CD4-positive, alpha-beta T cell treated with Interferon alpha-2 for 1 hour (primary cell): ENCODE data around the gene ZNF85.
A peak's percentile ranks its signal among the peaks of the same experiment; 100 is the strongest.
"Not testable (repeated sequence)": the region's sequence is repeated elsewhere in the genome, so short reads cannot be mapped to it uniquely, and the experiment has no call there.

Source experiments
- DNase-seq, 2 donors: peaks; one replicate each; pipeline ENCODE4 v3.0.0-alpha.2; 2020 to 2022

ZNF85 gene

DNA sequence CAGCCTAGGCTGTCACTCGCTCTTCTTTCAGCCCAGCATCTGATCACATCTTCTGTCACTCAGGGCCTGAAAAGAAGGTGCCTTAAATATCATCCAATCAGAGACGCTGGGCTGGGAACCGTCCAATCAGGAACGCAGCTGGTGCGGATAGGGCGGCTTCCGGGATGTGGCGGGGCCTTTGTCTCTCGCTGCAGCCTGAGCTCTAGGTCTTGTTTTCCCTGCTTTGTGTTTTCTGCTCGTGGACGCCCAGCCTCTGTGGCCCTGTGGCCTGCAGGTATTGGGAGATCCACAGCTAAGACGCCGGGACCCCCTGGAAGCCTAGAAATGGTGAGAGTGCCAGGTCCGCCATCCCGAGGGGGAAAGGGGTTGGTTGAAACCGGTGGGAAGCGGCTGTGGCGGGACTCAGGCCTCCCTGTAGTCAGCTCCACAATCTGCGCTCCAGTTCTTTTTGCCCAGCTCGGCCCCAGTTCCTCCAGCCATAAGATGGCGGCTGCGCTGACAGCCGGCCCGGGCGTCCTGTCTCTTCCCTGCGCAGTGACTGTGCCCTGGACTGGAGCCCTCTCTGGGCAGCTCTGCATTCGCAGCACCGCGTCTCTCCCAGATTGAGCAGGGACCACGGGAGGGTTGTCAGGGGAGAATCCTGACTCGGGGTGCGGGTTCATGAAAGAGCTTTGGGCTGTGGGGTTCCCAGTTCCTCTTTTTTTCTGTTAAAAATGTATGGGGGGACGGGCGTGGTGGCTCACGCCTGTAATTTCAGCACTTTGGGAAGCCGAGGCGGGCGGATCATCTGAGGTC, at the start of gene ZNF85:
Gene ZNF85, plus strand, starts transcription at position 175 of the 795 bp plus-strand sequence. Its CDS starts 150 bp downstream, at position 325.
- peak; percentile 92 to 95 for DNase-seq

DNA sequence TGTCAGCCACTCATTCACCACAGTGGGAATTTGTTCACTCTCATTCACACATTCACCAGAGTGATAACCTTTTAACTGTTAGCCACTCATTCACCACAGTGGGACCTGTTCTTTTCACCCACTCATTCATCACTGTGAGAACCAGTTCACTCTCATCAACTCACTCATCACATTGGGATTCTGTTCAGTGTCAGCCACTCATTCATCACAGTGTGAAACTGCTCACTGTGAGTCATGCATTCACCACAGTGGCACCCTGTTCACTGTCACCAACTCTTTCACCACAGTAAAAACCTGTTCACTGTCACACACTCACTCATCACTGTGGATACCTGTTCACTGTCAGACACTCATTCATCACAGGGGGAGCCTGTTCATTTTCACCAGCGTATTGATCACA, 43.5 kb upstream of the ZNF85 start:
- no peak for DNase-seq

DNA sequence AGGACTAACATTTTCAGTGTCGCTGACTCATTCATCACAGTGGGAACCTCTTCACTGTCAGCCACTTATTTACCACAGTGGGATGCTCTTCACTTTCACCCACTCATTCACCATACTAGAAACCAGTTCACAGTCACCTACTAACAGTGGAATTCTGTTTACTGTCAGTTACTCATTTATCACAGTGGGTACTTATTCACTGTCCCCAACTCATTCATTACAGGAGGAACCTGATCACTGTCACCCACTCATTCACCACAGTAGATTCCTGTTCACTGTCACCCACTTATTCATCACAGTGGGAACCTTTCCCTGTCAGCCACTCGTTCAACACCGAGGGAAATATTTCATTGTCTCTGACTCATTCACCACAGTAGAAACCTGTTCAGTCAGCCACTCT, 10.1 kb upstream of the ZNF85 start:
- DNase-seq, result no peak

DNA sequence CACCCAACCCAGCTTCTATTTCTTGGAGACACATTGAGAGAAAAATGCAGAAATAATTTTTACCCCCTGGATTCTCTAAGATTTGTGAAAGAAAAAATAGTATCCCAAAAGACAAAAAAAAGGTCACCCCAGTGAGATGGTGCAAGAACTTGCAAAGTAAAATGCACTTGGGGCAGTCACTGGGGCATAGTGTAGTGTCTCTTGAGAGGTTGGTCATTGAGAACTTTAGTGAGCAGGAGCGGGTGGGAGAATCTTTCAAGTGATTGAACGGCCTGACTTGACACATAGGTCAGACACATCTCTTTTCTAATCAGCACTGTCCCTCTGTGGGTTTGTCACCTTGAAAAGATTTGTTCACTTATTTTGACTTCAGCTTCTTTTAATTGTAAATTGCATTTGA, 2.4 kb downstream of the ZNF85 start:
- no peak for DNase-seq

DNA sequence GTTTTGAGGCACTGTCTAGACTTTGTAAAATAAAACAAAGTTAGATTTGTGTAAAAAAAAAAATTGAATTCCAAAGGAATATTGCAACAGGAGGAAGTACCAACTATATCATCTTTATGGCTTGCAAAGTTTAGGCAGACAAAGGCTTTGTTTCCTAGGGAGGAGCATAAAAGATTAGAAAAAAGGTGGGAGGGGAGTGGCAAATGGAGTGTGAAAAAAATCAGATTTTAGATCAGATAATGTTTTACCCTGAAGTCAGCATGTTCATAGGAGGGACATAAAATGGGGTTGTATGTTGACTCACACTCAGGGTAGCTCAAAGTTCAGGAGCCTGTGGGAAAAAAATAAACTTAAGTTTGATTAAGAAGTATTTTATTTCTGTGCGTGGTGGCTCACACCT, 3.7 kb downstream of the ZNF85 start:
- no peak for DNase-seq

DNA sequence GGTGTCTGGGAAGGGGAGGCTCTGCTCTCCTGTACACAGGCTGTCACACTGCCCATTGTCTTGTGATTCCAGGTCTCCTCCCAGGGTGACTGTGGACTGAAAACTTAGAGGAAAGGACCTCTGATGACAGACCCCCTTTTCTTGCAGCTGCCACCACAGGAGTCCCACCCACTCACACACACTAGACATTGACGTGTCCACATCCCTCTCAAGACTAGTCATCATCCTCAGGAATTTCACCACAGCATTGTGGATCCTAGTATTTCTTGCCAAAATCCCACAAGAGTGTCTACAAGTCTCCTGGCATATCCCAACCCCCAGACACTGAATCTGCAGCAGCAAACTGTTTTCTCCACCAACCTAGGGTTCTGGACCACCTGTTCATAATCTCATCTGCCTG, 5.3 kb downstream of the ZNF85 start:
- no peak for DNase-seq

DNA sequence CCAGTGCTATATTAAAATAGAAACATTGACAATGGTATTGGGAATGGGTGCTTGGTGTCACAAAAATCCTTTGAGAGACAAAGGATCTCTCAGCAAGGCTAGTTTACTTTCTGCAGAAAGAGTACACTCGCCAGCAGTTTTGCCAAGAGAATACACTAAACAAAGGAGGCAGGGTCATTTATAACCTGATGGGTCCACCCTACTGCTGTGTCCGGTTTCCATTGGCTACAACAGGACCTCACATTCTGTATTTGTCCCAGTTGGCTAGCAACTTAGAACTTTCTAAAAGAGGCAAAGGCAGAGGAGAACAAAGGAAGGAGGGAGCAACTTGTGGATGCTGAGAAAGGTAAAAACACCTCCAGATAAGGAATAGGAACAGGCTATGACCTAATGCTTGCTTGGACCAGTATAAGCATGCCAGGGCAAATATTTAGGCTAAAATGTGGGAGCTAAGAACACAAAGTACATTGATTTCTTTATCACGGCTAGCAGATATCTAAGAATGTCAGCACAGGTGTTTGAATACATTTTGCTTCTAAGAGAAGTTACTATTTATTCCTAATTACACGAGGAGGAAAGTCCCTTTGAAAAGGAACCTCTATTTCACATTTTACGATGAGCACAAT, 13.4 kb downstream of the ZNF85 start:
- not testable (repeated sequence) for DNase-seq

DNA sequence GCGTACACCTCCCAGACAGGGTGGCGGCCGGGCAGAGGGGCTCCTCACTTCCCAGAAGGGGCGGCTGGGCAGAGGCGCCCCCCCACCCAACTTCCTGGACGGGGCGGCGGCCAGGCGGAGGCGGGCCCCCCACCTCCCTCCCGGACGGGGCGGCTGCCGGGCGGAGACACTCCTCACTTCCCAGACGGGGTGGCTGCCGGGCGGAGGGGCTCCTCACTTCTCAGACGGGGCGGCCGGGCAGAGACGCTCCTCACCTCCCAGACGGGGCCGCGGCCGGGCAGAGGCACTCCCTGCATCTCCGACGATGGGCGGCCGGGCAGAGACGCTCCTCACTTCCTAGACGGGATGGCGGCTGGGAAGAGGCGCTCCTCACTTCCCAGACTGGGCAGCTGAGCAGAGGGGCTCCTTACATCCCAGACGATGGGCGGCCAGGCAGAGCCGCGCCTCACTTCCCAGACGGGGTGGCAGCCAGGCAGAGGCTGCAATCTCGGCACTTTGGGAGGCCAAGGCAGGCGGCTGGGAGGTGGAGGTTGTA, 29.6 kb downstream of the ZNF85 start:
- not testable (repeated sequence) for DNase-seq

DNA sequence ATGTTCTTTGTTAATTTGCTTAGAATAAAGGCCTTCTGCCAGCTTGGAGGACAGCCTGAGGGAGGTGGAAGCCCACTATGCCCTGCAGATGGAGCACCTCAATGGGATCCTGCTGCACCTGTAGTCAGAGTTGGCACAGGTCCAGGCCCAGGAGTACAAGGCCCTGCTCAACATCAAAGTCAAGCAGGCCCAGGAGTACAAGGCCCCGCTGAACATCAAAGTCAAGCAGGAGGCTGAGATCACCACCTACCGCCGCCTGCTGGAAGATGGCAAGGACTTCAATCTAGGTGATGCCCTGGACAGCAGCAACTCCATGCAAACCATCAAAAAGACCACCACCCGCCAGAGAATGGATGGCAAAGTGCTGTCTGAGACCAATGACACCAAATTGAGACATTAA, 41.7 kb downstream of the ZNF85 start:
- DNase-seq, result peak in 1 of 2 donors; percentile 2

DNA sequence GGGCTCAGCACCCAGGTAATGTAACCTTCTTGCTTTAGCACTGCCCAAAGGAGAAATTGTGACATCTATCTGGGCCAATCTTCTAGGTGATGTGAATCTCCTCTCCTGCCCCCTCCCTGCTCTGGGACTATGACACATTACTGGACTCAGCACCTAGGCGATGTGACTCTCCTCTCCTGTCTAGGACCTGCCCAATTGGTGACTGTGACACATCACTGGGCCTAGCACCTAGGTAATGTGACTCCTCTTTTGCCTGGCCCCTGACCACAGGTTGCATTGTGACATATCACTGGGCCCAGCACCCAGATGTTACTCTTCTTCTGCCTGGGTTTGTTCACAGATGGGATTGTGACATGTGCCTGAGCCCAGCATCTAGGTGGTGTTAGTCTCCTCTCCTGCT, 45.0 kb downstream of the ZNF85 start:
- DNase-seq, result no peak

DNA sequence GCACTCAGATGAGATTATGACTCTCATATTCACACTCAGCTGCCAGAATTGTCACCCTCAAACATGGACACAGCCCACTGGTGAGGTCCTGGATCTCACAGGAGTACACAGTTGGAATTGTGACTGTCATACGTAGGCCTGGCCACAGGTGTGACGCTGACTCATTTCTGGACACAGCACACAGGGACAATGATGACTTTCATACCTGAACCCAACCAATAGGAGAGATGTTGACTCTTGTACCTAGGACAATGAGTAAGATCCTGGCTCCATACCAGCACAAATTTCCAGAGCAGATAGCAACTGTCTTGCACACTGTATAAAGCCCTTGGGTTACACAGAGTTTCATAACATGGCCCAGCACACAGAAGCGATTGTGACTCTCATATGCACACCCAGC, 46.4 kb downstream of the ZNF85 start:
- no peak for DNase-seq

DNA sequence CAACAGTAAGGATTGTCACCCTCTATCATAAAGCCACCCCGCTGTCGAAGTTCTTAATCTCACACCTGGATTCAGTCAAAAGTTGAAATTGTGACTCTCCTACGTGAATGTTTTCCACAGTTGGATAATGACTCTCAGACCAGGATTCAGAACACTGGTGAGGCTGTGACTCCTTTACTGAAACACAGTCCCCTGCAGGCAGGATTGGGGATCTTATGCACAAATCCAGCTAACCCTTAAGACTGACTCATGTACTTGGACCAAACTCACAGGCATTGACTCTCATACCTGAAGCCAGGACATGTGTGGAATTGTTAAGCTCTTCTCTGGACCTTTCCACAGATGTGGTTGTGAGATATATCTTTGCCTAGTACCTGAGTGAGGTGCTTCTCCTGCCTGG, 46.8 kb downstream of the ZNF85 start:
- DNase-seq, result no peak

DNA sequence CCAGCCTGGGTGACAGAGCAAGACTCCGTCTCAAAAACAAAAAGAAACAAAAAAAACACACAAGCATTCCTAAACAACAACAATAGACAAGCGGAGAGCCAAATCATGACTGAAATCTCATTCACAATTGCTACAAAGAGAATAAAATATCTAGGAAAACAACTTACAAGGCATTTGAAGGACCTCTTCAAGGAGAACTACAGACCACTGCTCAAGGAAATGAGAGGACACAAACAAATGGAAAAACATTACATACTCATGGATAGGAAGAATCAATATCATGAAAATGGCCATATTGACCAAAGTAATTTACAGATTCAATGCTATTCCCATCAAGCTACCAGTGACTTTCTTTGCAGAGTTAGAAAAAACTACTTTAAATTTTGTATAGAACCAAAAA, 69.7 kb downstream of the ZNF85 start:
- DNase-seq, result not testable (repeated sequence)

DNA sequence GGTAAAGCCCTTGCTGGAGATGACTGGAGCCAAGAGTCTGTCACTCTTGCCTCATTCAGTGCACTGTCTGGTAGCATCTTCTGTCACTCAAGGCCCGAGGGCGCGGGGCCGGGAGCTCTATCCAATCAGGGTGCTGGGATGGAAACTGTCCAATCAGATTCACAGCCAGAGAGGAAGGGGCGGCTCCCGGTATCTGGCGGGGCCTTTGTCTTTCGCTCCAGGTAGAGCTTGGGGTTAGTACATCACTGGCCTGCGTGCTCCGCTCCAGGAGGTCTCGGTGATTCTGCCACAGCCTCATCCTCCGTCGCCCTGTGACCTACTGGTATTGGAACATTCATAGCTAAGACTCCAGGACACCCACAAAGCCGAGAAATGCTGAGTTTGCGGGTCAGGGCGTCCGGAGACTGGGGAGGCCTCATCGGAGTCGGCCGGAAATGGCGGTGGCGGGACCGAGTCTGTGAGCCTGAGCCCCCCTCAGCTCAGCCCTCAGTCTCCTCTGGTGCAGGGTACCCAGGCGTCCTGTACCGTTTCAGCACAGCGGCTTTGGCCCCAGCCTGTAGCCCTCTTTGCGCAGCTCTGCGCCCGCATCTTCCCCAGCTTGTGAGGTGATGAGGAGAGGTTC, 76.8 kb downstream of the ZNF85 start:
- peak; percentile 88 to 93 for DNase-seq
